ENCODE data around the gene PCP2.

- TF ChIP-seq CTCF (conservative IDR thresholded peaks at IDR 0.05; ENCODE audit: low read depth, low read length): no peak
- TF ChIP-seq EZH2 (IDR thresholded peaks at IDR 0.05; ENCODE audit: low read length, unreplicated experiment): no peak
Measured at GRCh38 chr19:7636691-7637373, 3.3 kb upstream of the PCP2 start, which contains the start of gene STXBP2.
